SH-SY5Y (cell line): ENCODE data around the gene SIK3.

Source experiments
- GATA2 ChIP-seq: IDR thresholded peaks from 2 replicates; pipeline ENCODE4 v1.6.1; 2011; ENCODE audit warnings: mild to moderate bottlenecking, low read depth, low read length
- GATA3 ChIP-seq: IDR thresholded peaks from 2 replicates; pipeline ENCODE4 v1.6.1; 2011; ENCODE audit warnings: low read depth, mild to moderate bottlenecking, low read length, moderate library complexity

GRCh38 chr11:116794851-116795250, 303.4 kb downstream of the SIK3 start:
- TF ChIP-seq GATA2 (no peak), GATA3 (no peak)
